GM19239 (cell line): ENCODE results near the gene GUCD1.
"Not testable (repeated sequence)": the region's sequence is repeated elsewhere in the genome, so short reads cannot be mapped to it uniquely, and the experiment has no call there.

Experiments used
- DNase-seq: peaks from one replicate; pipeline ENCODE4 v3.0.0; 2011; ENCODE audit warnings: low spot score; ENCODE audit not compliant: insufficient read length
- FAIRE-seq: peaks from 2 replicates; lab custom pipeline; 2011; peaks lifted over from hg19 to GRCh38; lab: Jason Lieb, UNC

GUCD1 gene

GRCh38 chr22:24567668-24568067 is 12.7 kb upstream of the GUCD1 start:
- no peak for FAIRE-seq
- no peak for DNase-seq

- FAIRE-seq = no peak
- DNase-seq = no peak
Measured at GRCh38 chr22:24566899-24567511, 12.1 kb upstream of the GUCD1 start.

- DNase-seq (no peak), FAIRE-seq (no peak)
Measured at GRCh38 chr22:24565077-24565476, 10.1 kb upstream of the GUCD1 start.

GRCh38 chr22:24564376-24565058 is 9.6 kb upstream of the GUCD1 start:
- FAIRE-seq (no peak), DNase-seq (no peak)

GRCh38 chr22:24563246-24563645 is 8.3 kb upstream of the GUCD1 start:
- FAIRE-seq = no peak
- no peak for DNase-seq

GRCh38 chr22:24559471-24559870 is 4.5 kb upstream of the GUCD1 start:
- FAIRE-seq = no peak
- no peak for DNase-seq

- DNase-seq = peak; percentile 91
- FAIRE-seq = peak; percentile 94
Measured at GRCh38 chr22:24555165-24556039, 464 bp upstream of the GUCD1 start, which contains the start of gene SNRPD3. Gene SNRPD3 (plus strand): TSS chr22:24555999. CDS start chr22:24557675, 1,676 bp downstream.

- peak; percentile 23 for FAIRE-seq
Measured at GRCh38 chr22:24553597-24554312, 1.2 kb downstream of the GUCD1 start.

GRCh38 chr22:24552503-24553286 is 2.2 kb downstream of the GUCD1 start:
- peak; percentile 40 for FAIRE-seq
- not testable (repeated sequence) for DNase-seq

More at GRCh38 chr22:24553597-24554312, 1.2 kb downstream of the GUCD1 start:
- no peak for DNase-seq

- FAIRE-seq (no peak), DNase-seq (no peak)
Measured at GRCh38 chr22:24550902-24551435, 4.0 kb downstream of the GUCD1 start.

GRCh38 chr22:24550028-24550901 is 4.7 kb downstream of the GUCD1 start:
- FAIRE-seq (no peak), DNase-seq (no peak)

GRCh38 chr22:24548812-24549211 is 6.1 kb downstream of the GUCD1 start:
- DNase-seq = no peak
- FAIRE-seq = no peak

- FAIRE-seq (no peak), DNase-seq (no peak)
Measured at GRCh38 chr22:24543679-24544243, 11.2 kb downstream of the GUCD1 start.

GRCh38 chr22:24543185-24543601 is 11.7 kb downstream of the GUCD1 start:
- DNase-seq (no peak), FAIRE-seq (no peak)

GRCh38 chr22:24542641-24543040 is 12.3 kb downstream of the GUCD1 start:
- DNase-seq (no peak), FAIRE-seq (no peak)

- FAIRE-seq = no peak
- no peak for DNase-seq
Measured at GRCh38 chr22:24541681-24542515, 13.0 kb downstream of the GUCD1 start.

- DNase-seq (no peak), FAIRE-seq (no peak)
Measured at GRCh38 chr22:24540470-24540869, 14.5 kb downstream of the GUCD1 start.
